Measurements from ENCODE around the gene NUDT7.

Gene NUDT7

DNA sequence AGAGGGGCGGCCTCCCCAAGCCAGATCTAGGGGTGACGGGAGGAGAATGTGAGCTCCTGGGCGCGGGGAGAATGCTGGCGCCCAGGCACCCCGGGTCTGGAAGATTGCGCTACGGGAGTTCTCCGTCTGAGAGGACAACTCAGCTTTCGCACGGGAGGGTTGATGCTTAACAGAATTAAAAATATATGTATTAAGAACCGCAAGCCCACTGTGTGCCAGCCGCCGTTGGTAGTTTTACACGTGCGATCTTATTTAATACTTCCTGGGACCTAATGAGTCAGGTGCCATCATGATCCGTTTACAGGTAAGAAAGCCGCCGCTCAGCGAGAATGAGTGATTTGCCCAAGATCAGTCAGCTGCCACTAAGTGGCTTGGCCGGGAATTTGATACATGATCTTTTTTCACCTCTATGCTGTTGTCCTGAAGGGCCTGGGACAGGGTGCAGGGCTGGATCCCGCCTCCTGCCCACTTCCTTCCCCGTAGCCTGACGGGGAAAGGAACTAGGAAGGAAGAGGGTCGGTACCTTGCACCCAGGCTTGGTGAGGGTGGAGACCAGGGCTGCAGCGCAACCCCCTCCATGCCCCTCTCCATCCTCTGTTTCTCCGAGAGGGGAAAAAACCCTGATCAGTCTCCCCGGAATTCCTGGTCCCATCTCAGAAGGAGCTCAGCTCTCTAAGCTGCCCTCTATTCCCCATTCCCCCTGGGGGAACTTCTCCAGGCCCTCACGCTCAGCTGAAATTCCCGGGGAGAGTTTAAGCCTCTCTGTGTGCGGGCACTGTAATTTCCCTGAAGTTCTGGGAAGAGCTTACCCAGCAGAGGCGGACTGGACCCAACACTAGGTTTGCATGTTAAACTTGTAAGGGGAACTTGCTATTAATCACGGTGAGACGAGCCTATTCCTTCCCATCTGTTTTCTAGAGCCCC lies 67.0 kb downstream of the NUDT7 start:
- TF ChIP-seq TAF1 (IDR thresholded peaks at IDR 0.05; ENCODE audit: borderline replicate concordance, insufficient read depth, low read length) (no peak), FOXP2 (optimal IDR thresholded peaks at IDR 0.05; ENCODE audit: borderline replicate concordance, extremely low read depth, extremely low read length, insufficient read depth) (no peak), POLR2AphosphoS5 (IDR thresholded peaks at IDR 0.05; ENCODE audit: low read depth, low read length) (no peak), SIN3A (IDR thresholded peaks at IDR 0.05; ENCODE audit: borderline replicate concordance, insufficient read depth, low read length) (no peak)
- TF ChIP-seq, protein P1, sequence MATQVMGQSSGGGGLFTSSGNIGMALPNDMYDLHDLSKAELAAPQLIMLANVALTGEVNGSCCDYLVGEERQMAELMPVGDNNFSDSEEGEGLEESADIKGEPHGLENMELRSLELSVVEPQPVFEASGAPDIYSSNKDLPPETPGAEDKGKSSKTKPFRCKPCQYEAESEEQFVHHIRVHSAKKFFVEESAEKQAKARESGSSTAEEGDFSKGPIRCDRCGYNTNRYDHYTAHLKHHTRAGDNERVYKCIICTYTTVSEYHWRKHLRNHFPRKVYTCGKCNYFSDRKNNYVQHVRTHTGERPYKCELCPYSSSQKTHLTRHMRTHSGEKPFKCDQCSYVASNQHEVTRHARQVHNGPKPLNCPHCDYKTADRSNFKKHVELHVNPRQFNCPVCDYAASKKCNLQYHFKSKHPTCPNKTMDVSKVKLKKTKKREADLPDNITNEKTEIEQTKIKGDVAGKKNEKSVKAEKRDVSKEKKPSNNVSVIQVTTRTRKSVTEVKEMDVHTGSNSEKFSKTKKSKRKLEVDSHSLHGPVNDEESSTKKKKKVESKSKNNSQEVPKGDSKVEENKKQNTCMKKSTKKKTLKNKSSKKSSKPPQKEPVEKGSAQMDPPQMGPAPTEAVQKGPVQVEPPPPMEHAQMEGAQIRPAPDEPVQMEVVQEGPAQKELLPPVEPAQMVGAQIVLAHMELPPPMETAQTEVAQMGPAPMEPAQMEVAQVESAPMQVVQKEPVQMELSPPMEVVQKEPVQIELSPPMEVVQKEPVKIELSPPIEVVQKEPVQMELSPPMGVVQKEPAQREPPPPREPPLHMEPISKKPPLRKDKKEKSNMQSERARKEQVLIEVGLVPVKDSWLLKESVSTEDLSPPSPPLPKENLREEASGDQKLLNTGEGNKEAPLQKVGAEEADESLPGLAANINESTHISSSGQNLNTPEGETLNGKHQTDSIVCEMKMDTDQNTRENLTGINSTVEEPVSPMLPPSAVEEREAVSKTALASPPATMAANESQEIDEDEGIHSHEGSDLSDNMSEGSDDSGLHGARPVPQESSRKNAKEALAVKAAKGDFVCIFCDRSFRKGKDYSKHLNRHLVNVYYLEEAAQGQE (IDR thresholded peaks at IDR 0.05; ENCODE audit: insufficient read depth in 1 of 2, low read depth in 2 of 2, low read length in 2 of 2) = no peak

DNA sequence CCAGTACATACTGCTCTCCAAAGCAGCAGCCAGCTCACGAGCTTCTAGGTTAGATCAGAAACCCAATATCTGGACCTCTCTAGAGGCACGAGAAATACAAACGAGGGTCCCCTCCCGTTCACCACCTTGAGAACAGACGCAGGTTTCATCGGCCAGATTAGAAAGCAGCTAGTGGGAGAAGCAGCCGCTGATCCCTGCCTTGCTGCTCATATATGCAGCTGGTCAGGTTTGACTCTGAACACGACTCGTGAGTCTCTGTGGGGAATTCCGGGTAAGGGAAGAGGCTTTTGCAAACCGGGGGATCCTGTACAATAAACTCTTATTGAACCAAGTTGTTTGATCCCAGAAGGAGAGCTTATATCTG lies 67.7 kb downstream of the NUDT7 start:
- no peak for TF ChIP-seq SIN3A (IDR thresholded peaks at IDR 0.05; ENCODE audit: borderline replicate concordance, insufficient read depth, low read length)
- TF ChIP-seq TAF1 (IDR thresholded peaks at IDR 0.05; ENCODE audit: borderline replicate concordance, insufficient read depth, low read length) = no peak
- no peak for TF ChIP-seq FOXP2 (optimal IDR thresholded peaks at IDR 0.05; ENCODE audit: borderline replicate concordance, extremely low read depth, extremely low read length, insufficient read depth)
- TF ChIP-seq POLR2AphosphoS5 (IDR thresholded peaks at IDR 0.05; ENCODE audit: low read depth, low read length) = no peak
- TF ChIP-seq, protein P1 (IDR thresholded peaks at IDR 0.05; ENCODE audit: insufficient read depth in 1 of 2, low read depth in 2 of 2, low read length in 2 of 2) = no peak

DNA sequence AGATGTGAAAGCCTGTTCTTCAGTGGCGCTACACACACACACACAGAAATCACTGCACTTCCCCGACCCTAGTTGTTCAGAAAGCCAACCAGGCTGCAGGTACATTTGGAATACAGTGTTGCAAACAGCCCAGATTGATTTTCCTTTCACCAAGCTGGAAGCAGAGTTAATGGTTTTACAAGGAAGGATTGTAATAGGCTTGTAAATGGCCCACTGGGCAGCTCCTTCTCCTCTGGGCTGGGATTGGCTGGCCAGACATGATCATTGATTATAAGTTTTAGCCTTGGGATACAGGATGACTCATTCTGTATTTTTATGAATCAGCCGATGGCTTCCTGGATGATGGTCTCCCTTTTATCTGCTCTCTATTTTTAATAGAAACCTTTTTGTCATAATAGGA lies 68.6 kb downstream of the NUDT7 start:
- no peak for TF ChIP-seq FOXP2 (optimal IDR thresholded peaks at IDR 0.05; ENCODE audit: borderline replicate concordance, extremely low read depth, extremely low read length, insufficient read depth)
- no peak for TF ChIP-seq SIN3A (IDR thresholded peaks at IDR 0.05; ENCODE audit: borderline replicate concordance, insufficient read depth, low read length)
- TF ChIP-seq, protein P1 (IDR thresholded peaks at IDR 0.05; ENCODE audit: insufficient read depth in 1 of 2, low read depth in 2 of 2, low read length in 2 of 2) = no peak
- TF ChIP-seq POLR2AphosphoS5 (IDR thresholded peaks at IDR 0.05; ENCODE audit: low read depth, low read length) = no peak
- no peak for TF ChIP-seq TAF1 (IDR thresholded peaks at IDR 0.05; ENCODE audit: borderline replicate concordance, insufficient read depth, low read length)
